ENCODE data around the gene EXO5.
"Not testable (repeated sequence)": the region's sequence is repeated elsewhere in the genome, so short reads cannot be mapped to it uniquely, and the experiment has no call there.

Gene EXO5

GRCh38 chr1:40477678-40478053 is 30.9 kb upstream of the EXO5 start:
- DNase-seq (ENCODE audit: extremely low spot score), result peak; percentile 31
- ChIA-PET CTCF (interaction anchor here (0.9 to 1.9 kb wide), 6 partner anchors 11 to 325 kb away, joined by 3 to 5 read pairs (median 3); no protein-coding TSS in a partner anchor), POLR2A (interaction anchor here (0.6 kb wide), 1 partner anchor 103 kb away, joined by 3 read pairs; no protein-coding TSS in a partner anchor)
- no peak for TF ChIP-seq CTCF (IDR thresholded peaks at IDR 0.05; ENCODE audit: control extremely low read depth, extremely low read depth, low read depth, missing control alignments)

DNA sequence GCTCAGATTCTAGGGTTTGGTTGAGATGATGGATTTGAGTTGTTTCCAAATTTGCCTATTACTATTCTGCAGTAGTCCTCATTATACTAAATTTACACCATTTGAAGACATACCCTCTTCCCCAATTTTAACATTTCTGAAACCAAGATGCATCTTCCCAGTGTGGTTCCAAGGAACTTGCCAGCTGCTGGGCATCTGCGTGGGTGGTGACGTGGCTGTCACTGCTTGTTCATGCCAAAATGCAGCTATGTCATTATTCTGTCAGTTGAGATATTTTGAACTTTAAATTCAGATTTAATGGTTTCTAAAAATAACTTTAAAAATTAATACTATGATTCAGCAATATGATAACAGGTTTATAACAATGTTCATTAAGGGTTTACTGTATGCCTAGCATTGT is 30.3 kb upstream of the EXO5 start:
- CTCF ChIA-PET, result interaction anchor here (0.9 to 1.9 kb wide), 6 partner anchors 12 to 325 kb away, joined by 3 to 5 read pairs (median 3); no protein-coding TSS in a partner anchor
- POLR2A ChIA-PET, result interaction anchor here (0.6 kb wide), 1 partner anchor 104 kb away, joined by 3 read pairs; no protein-coding TSS in a partner anchor
- no peak for TF ChIP-seq CTCF (IDR thresholded peaks at IDR 0.05; ENCODE audit: control extremely low read depth, extremely low read depth, low read depth, missing control alignments)
- no peak for DNase-seq (ENCODE audit: extremely low spot score)

GRCh38 chr1:40479156-40479555 is 29.4 kb upstream of the EXO5 start:
- ChIA-PET CTCF (interaction anchor here (1.9 kb wide), 1 partner anchor 22 kb away, joined by 5 read pairs; no protein-coding TSS in a partner anchor), POLR2A (no interaction called here)
- no peak for TF ChIP-seq CTCF (IDR thresholded peaks at IDR 0.05; ENCODE audit: control extremely low read depth, extremely low read depth, low read depth, missing control alignments)
- no peak for DNase-seq (ENCODE audit: extremely low spot score)

DNA sequence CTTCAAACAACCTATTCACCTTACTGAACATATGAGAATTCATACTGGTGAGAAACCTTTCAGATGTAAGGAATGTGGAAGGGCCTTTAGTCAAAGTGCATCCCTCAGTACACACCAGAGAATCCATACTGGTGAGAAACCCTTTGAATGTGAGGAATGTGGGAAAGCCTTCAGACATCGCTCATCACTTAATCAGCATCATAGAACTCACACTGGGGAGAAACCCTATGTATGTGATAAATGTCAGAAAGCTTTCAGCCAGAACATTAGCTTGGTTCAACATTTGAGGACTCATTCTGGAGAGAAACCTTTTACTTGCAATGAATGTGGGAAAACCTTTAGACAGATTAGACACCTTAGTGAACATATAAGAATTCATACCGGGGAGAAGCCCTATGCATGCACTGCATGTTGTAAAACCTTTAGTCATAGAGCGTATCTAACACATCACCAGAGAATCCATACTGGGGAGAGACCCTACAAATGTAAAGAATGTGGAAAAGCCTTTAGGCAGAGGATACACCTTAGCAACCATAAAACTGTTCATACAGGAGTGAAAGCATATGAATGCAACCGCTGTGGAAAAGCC is 13.2 kb upstream of the EXO5 start:
- no peak for DNase-seq (ENCODE audit: extremely low spot score)
- no peak for TF ChIP-seq CTCF (IDR thresholded peaks at IDR 0.05; ENCODE audit: control extremely low read depth, extremely low read depth, low read depth, missing control alignments)
- POLR2A ChIA-PET, result no interaction called here
- CTCF ChIA-PET, result no interaction called here

GRCh38 chr1:40502651-40503050 is 5.9 kb upstream of the EXO5 start:
- DNase-seq (ENCODE audit: extremely low spot score); POLR2A ChIA-PET; CTCF ChIA-PET: not testable (repeated sequence)

- CTCF ChIA-PET, result interaction anchor here (1.5 kb wide), 1 partner anchor 9 kb away, joined by 3 read pairs; no protein-coding TSS in a partner anchor
- DNase-seq (ENCODE audit: extremely low spot score), result no peak
- POLR2A ChIA-PET, result interaction anchor here (1.4 kb wide), 1 partner anchor 23 kb away, joined by 3 read pairs; the partner anchor contains the start of gene ZNF684
- TF ChIP-seq CTCF (IDR thresholded peaks at IDR 0.05; ENCODE audit: control extremely low read depth, extremely low read depth, low read depth, missing control alignments), result no peak
Measured at GRCh38 chr1:40507973-40508372, 594 bp upstream of the EXO5 start.

DNA sequence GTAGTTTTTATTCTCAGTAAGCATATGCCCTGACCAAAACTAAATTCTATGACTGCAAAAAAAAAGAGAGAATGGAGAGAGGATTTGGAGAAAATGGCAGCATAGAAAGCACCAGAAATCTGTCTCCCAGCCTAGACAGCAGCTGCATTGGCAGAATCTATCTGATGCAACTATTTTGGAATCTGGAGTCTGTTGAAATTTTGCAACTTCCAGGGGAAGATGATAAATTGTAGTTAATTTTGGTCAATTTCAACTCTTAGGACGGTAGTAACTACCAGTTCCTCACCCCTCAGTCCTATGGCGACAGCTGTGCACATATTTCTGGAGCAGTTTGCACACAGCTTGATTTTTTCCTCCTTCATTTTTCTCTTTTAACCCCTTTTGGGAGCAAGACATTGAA is 10.9 kb downstream of the EXO5 start:
- DNase-seq (ENCODE audit: extremely low spot score), result no peak
- no peak for TF ChIP-seq CTCF (IDR thresholded peaks at IDR 0.05; ENCODE audit: control extremely low read depth, extremely low read depth, low read depth, missing control alignments)
- POLR2A ChIA-PET, result no interaction called here
- CTCF ChIA-PET, result no interaction called here

Data from GM10248 (cell line).